Smooth muscle cell (in vitro differentiated cells): ENCODE data around the gene PALD1. TPM values are rescaled to one million over a fixed set of nuclear protein-coding genes. Genes with fewer than 3 reads are reported as not detected.

Source experiments
- DNase-seq: peaks from one replicate; lab custom pipeline; 2025; ENCODE audit not compliant: unreplicated experiment; lab: John Stamatoyannopoulos, UW
- H2AFZ ChIP-seq: fragments of 200-600 bp; sonication (generic); 2 replicates; pipeline ENCODE4 v1.6.0; 2016; ENCODE audit warnings: antibody characterized with exemption, low read depth, mild to moderate bottlenecking
- H3F3A ChIP-seq: fragments of 200-600 bp; sonication (generic); 2 replicates; pipeline ENCODE4 v1.6.0; 2017; ENCODE audit warnings: antibody characterized with exemption, low read depth
- H3K27ac ChIP-seq: fragments of 200-600 bp; sonication (generic); 2 replicates; pipeline ENCODE4 v1.5.1; 2016; ENCODE audit warnings: low read depth, mild to moderate bottlenecking
- H3K27me3 ChIP-seq: fragments of 200-600 bp; sonication (generic); 2 replicates; pipeline ENCODE4 v1.6.1; 2016; ENCODE audit warnings: low read depth, mild to moderate bottlenecking
- H3K36me3 ChIP-seq: fragments of 200-600 bp; sonication (generic); 2 replicates; pipeline ENCODE4 v1.5.1; 2016; ENCODE audit warnings: low read depth
- H3K4me1 ChIP-seq: fragments of 200-600 bp; sonication (generic); 2 replicates; pipeline ENCODE4 v1.5.1; 2016; ENCODE audit warnings: low read depth
- H3K4me2 ChIP-seq: fragments of 200-600 bp; sonication (generic); 2 replicates; pipeline ENCODE4 v1.6.0; 2016; ENCODE audit warnings: mild to moderate bottlenecking
- H3K4me3 ChIP-seq: fragments of 200-600 bp; sonication (generic); 2 replicates; pipeline ENCODE4 v1.5.1; 2016; ENCODE audit warnings: mild to moderate bottlenecking
- H3K79me2 ChIP-seq: fragments of 200-600 bp; sonication (generic); 2 replicates; pipeline ENCODE4 v1.6.0; 2016; ENCODE audit warnings: low read depth, mild to moderate bottlenecking
- H3K9ac ChIP-seq: fragments of 200-600 bp; sonication (generic); 2 replicates; pipeline ENCODE4 v1.6.0; 2016; ENCODE audit warnings: low read depth
- H3K9me3 ChIP-seq: fragments of 200-600 bp; sonication (generic); replicated peaks from 2 replicates; pipeline ENCODE4 v1.5.1; 2016; ENCODE audit warnings: low read depth
- H4K20me1 ChIP-seq: fragments of 200-600 bp; sonication (generic); 2 replicates; pipeline ENCODE4 v1.6.0; 2016; ENCODE audit warnings: low read depth
- CTCF ChIP-seq: fragments of 200-600 bp; sonication (generic); IDR thresholded peaks from 2 replicates; pipeline ENCODE4 v1.5.1; 2017; ENCODE audit warnings: borderline replicate concordance, mild to moderate bottlenecking, antibody characterized with exemption; ENCODE audit not compliant: insufficient read depth, poor library complexity, severe bottlenecking
- WGBS: methylation state at CpG from one replicate; pipeline ENCODE4 v1.1.7; 2016; ENCODE audit warnings: low lambda C conversion rate; 5-methylcytosine and 5-hydroxymethylcytosine counted together
- polyA plus RNA-seq: library from polyadenylated mRNA; unstranded; fragments of >200 nt; fragmentation: Nextera tagmentation; extraction: Ambion mirVana; gene quantifications from 2 replicates; pipeline ENCODE4 v1.2.1, GENCODE V29; 2016
- total RNA-seq: library from RNA; depleted of rRNA; stranded (reverse); fragments of >200 nt; gene quantifications from 2 replicates; pipeline ENCODE4 v1.2.3, GENCODE V29; 2014

PALD1 gene
- total and polyA plus RNA-seq, 2 experiments from 2014 or later, result 1.4 to 2.2 TPM

- no peaks in the 10 kb centered on the region for H3K9me3 ChIP-seq
- H3K27ac ChIP-seq, result no peak overlapping the region
- WGBS, result 70% methylated on average over 5 of the region's 5 CpGs
- TF ChIP-seq CTCF, result no peak
- no peak overlapping the region for H3K4me2 ChIP-seq
- H3K36me3 ChIP-seq, result no peaks in the 10 kb centered on the region
- no peaks in the 10 kb centered on the region for H3F3A ChIP-seq
- DNase-seq, result no peak
- no peaks in the 10 kb centered on the region for H3K79me2 ChIP-seq
- H4K20me1 ChIP-seq, result no peaks in the 10 kb centered on the region
- no peak overlapping the region for H2AFZ ChIP-seq
- H3K9ac ChIP-seq, result no peak overlapping the region
- H3K4me3 ChIP-seq, result no peak overlapping the region
- no peaks in the 10 kb centered on the region for H3K27me3 ChIP-seq
- peaks cover 6% of the 10 kb centered on the region for H3K4me1 ChIP-seq
Observed at GRCh38 chr10:70512149-70512639, 33.6 kb downstream of the PALD1 start.

- Histone ChIP-seq H3K4me1 (peaks cover 4% of the 10 kb centered on the region), H3K27ac (no peak overlapping the region), H3F3A (no peaks in the 10 kb centered on the region), H3K4me2 (no peak overlapping the region), H3K27me3 (no peaks in the 10 kb centered on the region), H3K79me2 (no peaks in the 10 kb centered on the region), H3K9me3 (no peaks in the 10 kb centered on the region), H3K4me3 (no peak overlapping the region), H3K9ac (no peak overlapping the region), H2AFZ (no peak overlapping the region), H4K20me1 (no peaks in the 10 kb centered on the region), H3K36me3 (no peaks in the 10 kb centered on the region)
- DNase-seq, result no peak
- WGBS, result 78% methylated on average over 14 of the region's 14 CpGs
- no peak for TF ChIP-seq CTCF
Observed at GRCh38 chr10:70513848-70514309, 35.3 kb downstream of the PALD1 start.

GRCh38 chr10:70514591-70514990, 36.0 kb downstream of the PALD1 start:
- no peaks in the 10 kb centered on the region for H3K27me3 ChIP-seq

More at GRCh38 chr10:70514591-70514990, 36.0 kb downstream of the PALD1 start:
- DNase-seq, result no peak
- no peak overlapping the region for H3K4me2 ChIP-seq
- no peak for TF ChIP-seq CTCF
- H4K20me1 ChIP-seq, result no peaks in the 10 kb centered on the region
- H3K79me2 ChIP-seq, result no peaks in the 10 kb centered on the region
- H3K9me3 ChIP-seq, result no peaks in the 10 kb centered on the region
- no peak overlapping the region for H3K27ac ChIP-seq
- no peak overlapping the region for H2AFZ ChIP-seq
- no peak overlapping the region for H3K9ac ChIP-seq
- no peaks in the 10 kb centered on the region for H3K36me3 ChIP-seq
- H3F3A ChIP-seq, result no peaks in the 10 kb centered on the region
- WGBS, result 95% methylated on average over 8 of the region's 8 CpGs
- no peak overlapping the region for H3K4me3 ChIP-seq
- no peaks in the 10 kb centered on the region for H3K4me1 ChIP-seq
